ENCODE data around the gene BLVRA.

Gene BLVRA

GRCh38 chr7:43749383-43749940 is 9.0 kb upstream of the BLVRA start:
- DNase-seq (ENCODE audit: low read depth) = no peak

- no peak for DNase-seq (ENCODE audit: low read depth)
Observed at GRCh38 chr7:43750016-43750887, 8.2 kb upstream of the BLVRA start.

DNA sequence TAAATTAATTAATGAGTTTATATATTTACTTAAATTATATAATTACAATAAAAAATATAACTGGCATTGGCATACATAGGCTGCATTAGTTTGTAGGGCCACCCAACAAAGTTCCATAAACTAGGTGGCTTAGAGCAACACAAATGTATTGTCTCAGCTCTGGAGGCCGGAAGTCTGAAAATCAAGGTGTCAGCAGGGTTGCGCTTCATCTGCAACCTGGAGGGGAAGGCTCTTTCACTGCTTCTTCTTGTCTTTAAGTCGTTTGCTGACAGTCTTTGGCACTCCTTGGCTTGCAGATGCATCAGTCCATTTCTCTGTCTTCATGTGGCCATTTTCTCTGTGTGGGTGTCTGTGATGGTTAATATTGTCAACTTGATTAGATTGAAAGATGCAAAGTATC is 6.1 kb upstream of the BLVRA start:
- DNase-seq (ENCODE audit: low read depth) = no peak

DNA sequence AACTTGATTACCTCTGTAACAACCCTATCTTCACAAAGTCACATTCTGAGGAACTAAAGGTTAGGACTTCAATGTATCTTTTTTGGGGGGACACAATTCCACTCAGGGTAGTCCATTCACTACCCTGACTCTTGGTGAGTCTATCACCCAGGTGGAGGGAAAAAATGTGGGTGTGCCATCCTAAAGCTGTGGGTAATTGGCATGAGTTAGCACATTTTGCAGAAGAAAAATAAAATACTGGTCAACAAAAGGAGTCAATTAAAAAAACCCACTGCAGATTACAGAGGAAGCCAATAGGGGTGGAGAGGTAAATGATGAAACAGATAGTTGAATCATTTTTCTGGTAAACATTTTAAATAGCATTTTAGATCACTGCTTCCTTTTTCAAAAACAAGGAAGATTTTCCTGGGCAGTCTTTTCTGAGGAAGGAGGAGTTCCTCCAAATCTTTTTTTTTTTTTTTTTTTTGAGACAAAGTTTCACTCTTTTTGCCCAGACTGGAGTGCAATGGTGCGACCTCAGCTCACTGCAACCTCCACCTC is 5.1 kb upstream of the BLVRA start:
- no peak for DNase-seq (ENCODE audit: low read depth)

DNA sequence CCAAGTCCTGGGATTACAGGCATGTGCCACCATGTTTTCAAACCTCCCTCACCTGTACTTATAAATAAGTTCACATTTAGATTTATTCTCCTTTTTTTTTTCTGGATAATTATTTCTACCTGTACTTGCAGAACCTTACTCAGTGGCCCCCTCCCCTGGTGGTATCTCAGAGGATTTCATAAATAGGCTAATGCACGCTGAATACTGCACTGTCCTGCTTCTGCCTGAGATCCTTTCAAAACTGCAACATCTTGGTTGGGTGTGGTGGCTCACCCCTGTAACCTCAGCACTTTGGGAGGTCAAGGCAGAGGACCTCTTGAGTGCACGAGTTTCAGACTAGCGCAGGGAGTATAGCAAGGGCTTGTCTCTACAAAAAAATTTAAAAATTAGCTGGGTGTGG is 4.6 kb upstream of the BLVRA start:
- no peak for DNase-seq (ENCODE audit: low read depth)

DNA sequence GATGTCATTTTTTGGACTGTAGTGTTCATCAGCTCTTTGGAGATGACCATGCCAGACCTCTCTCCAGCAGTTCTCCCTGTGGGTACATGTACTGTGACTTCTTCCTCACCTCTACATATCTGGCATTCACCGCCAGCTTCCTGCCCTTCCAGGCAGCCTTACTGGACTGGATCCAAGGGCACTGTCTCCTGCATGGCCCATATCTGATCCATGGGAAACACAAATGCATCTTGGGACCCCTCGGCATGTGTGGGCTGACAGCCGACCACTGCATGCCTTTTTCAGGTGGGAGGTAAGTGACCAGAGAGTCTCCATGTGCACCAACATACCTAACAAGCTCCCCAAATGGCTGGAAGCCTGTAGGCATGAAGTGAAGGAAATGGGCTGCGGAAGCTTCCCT is 3.9 kb upstream of the BLVRA start:
- DNase-seq (ENCODE audit: low read depth) = no peak

GRCh38 chr7:43756368-43757072 is 2.0 kb upstream of the BLVRA start:
- no peak for DNase-seq (ENCODE audit: low read depth)

DNA sequence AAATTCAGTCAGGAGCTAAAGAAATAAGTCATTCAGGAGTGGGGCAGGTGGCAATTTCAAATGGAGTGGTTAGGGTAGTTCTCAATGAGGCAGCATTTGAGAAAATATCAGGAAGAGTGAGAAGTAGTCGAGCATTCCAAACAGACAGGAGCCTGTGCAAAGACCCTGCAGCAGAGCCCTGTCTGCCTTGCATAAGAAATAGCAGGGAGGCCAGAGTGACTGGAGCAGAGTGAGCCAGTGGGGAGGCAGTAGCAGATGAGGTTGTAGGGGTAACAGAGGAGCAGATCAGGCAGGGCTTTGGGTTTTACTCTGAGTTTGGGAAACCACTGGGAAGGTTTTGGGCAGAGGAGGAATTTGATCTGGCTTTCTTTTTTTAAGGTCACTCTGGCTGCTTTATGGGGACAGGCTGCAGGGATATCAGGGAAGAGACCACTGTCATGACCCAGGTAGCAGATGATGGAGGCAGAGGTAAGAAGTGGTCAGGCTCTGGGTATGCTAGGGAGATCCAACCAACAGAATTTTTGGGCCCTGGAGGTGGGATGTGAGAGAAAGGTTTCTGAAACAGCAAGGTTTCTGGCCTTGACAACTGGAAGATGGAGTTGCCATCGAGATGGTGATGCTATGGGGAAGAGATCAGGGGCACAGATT is 1.3 kb upstream of the BLVRA start:
- DNase-seq (ENCODE audit: low read depth) = no peak

DNA sequence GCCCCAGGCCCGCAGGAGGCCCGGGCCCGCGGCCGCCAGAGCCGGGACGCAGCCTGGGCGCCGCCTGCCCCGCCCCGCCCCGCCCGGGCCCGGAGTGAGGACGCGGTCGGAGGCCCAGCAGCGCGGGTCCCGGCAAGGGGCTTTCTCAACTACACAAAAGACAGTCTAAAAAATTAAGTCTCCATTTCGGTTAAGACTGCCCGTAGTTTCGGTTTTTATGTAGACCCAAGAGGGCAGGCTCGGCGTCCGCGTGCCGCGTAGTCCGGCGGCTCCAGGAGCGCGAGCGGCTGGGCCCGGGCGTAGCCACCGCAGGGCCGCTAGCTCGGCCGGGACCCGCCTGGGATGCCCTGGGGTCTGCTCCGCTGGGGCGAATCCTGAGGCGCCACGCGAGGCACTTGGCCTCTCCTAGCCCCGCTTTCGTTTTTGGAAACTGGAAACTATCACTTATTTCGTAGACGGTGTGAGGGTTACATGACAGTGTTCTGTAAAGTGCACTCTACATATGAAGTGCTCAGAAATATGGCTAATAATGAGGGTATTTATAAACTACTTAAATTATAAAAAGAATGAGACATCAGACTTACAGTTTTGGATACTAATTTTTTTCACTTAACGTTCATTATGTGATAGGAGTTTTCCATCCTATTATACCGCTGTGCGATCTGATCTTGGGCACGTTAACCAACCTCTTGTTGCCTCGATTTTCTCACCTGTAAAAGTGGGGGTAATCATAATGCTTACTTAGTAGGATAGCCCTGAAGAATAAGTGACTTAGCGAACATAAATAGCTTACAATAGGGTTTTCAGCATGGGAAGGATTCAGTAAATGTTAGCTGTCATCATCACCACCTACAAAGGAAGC is 573 bp downstream of the BLVRA start:
- peak; percentile 19 for DNase-seq (ENCODE audit: low read depth)

GRCh38 chr7:43760861-43761260 is 2.4 kb downstream of the BLVRA start:
- no peak for DNase-seq (ENCODE audit: low read depth)

- DNase-seq (ENCODE audit: low read depth) = no peak
Observed at GRCh38 chr7:43761382-43761781, 2.9 kb downstream of the BLVRA start.

DNA sequence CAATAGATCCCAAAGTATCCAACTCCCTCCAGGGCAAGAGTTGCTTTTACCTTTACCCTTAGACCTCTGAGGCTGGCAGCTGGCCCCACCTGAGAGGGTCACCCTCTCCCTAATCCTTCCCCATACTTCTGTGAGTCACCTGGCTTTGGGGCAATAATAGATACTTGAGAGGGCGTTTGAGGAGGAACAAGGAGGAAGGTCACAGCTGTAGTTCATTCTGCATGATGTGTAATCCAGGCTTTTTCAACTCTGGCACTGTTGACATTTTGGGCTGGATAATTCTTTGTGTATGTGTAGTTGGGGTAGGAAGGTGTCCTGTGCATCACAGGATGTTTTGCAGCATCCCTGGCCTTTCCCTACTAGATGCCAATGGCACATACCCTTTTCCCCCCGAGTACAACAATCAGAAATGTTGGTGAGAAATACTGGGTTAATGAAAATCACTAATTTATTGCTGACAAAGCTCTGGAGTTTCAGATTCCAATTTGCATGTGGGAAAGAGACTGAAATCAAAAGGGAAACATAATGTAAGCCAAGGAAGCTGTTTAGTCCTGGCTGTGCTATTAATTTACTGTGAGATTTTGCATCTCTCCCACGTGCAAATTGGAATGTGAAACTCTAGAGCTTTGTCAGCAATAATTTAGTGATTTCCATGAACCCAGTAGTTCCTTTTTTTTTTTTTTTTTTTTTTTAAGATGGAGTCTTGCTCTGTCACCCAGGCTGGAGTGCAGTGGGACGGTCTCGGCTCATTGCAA is 3.6 kb downstream of the BLVRA start:
- no peak for DNase-seq (ENCODE audit: low read depth)

DNA sequence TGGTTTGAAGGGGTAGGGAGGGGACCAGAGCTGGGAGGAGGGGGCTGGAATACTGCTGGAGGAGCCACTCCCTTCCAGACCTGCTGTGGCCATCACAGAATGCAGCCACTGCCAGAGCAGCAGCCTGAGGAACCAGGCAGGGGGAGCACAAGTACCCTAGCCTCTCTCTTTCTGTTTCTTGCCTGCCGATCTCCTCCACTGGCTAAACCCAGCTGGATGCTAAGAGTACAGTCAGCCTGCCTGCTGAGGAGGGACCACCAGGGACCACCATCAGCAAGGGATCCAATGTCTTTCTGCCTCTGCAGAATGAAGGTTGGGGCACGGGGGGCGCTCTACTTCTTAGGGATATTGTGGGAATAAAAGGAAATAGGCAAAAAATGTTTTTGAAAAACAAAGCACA is 4.7 kb downstream of the BLVRA start:
- no peak for DNase-seq (ENCODE audit: low read depth)

DNA sequence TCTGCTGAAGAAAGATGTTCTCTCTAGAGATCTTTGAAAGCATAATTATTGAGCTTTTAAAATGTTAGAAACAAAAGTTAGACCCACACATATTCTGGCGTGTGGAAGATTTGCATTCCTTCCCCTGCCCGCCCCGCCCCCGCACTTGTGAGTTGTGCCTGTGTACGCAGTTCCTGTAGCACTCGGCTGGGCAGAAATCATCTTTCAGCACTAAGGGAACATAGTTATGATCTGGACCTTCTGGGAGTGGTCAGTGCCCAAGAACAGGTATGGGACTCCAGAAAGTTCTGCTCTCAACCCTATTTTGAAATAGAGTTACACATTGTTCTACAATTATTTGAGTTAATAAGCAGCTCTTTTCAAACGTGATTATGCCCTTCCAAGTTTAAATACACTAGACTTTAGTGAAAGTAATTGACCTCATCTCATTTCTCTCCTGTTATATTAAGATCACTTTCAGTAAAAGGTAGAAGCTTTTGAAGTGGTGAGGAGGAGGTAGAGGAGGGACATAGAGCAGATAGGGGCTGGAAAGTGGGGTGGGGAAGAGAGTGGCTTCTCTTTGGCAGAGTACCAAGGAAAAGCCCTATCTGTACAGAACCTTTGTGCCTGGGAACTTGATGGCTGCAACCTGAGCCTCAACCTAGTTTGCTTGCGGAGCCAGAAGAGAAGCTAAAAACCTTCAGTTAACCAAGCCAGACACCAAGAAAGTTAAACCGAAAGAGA is 5.7 kb downstream of the BLVRA start:
- peak; percentile 34 for DNase-seq (ENCODE audit: low read depth)

GRCh38 chr7:43764807-43765491 is 6.5 kb downstream of the BLVRA start:
- no peak for DNase-seq (ENCODE audit: low read depth)

DNA sequence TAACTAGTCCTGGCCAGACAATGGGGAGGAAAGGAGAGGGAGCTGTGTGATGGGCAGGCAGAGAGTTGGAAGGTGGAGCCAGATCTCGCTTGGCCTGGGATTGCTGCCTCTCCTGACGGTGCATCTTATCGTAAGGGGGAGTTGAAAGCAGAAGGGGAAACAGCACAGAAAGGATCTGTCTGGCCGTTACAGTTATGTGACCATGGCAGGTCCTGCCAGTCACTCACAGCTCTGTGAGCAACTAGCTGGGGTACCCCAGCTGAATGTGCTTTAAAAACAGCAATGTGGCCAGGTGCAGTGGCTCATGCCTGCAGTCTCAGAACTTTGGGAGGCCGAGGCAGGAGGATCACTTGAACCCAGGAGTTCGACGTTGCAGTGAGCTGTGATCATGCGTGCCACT is 8.1 kb downstream of the BLVRA start:
- no peak for DNase-seq (ENCODE audit: low read depth)

DNA sequence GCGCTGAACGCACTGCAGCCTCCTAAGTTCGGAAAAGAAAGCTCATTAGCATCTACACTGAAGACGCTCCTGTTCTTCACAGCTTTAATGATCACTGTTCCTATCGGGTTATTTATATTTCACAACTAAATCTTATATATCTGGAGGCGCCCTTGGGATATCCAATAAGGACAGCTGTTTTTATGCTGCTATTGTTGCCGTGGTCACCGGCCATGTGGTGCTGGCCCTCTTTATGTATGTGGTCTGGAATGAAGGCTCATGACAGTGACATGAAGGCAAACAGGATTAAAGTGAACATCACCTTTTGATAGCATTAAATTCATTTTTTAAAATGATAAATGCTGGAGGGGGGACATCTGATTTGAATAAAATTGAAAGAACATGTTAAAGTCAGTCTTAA is 8.8 kb downstream of the BLVRA start:
- DNase-seq (ENCODE audit: low read depth) = no peak

DNA sequence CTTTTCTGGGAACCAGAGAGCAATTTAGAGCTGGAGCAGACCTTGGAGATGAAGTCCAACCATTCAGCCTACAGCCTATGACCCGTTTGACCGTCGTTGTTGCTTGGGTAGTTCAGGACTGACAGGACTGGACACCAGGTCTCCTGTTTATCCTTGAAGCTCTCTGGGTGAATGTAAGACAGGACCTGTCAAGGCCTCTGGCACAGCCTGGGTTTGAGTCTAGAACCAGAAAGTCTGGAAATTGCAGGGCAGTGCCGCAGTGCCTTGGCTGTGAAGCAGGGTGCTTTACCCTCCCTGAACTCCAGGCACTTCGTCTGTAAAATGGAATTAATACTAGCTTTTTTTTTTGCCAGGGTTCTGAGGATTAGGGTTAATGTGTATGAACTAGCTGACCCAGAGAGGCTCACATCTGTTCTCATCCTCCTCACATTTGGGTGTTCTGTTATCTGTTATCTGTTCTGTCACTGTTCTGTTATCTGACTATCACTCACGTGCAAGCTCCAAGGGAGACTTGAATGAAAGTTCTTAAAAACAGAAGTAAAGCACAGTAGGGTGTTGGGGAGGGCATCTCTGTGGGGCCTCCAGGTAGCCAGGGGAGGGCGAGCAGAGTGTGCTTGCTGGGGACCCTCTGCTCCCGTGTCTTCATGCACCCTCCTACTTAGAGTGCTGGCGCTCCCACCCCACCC is 9.9 kb downstream of the BLVRA start:
- no peak for DNase-seq (ENCODE audit: low read depth)

- no peak for DNase-seq (ENCODE audit: low read depth)
Observed at GRCh38 chr7:43768887-43769272, 10.4 kb downstream of the BLVRA start.
